GM19328 (cell line): ENCODE results near the gene CYSTM1.
"Not testable (repeated sequence)": the region's sequence is repeated elsewhere in the genome, so short reads cannot be mapped to it uniquely, and the experiment has no call there.

Source experiments
- ATAC-seq: cut with Tn5 transposase; IDR thresholded peaks from one replicate; pipeline ENCODE4 v1.9.1; 2021; ENCODE audit warnings: mild to moderate bottlenecking, moderate library complexity; ENCODE audit not compliant: unreplicated experiment

CYSTM1 gene

GRCh38 chr5:140148508-140148907 is 26.5 kb upstream of the CYSTM1 start:
- no peak for ATAC-seq

GRCh38 chr5:140150201-140150600 is 24.8 kb upstream of the CYSTM1 start:
- no peak for ATAC-seq

- ATAC-seq = no peak
Measured at GRCh38 chr5:140151144-140152021, 23.6 kb upstream of the CYSTM1 start.

- ATAC-seq = no peak
Measured at GRCh38 chr5:140152022-140152999, 22.7 kb upstream of the CYSTM1 start.

- no peak for ATAC-seq
Measured at GRCh38 chr5:140153255-140153654, 21.7 kb upstream of the CYSTM1 start.

GRCh38 chr5:140153905-140154304 is 21.1 kb upstream of the CYSTM1 start:
- no peak for ATAC-seq

- ATAC-seq = not testable (repeated sequence)
Measured at GRCh38 chr5:140154710-140155381, 20.1 kb upstream of the CYSTM1 start.

- ATAC-seq = peak; percentile 90
Measured at GRCh38 chr5:140157032-140157781, 17.8 kb upstream of the CYSTM1 start.

- no peak for ATAC-seq
Measured at GRCh38 chr5:140159014-140159927, 15.7 kb upstream of the CYSTM1 start.

- no peak for ATAC-seq
Measured at GRCh38 chr5:140162275-140162674, 12.7 kb upstream of the CYSTM1 start.

- ATAC-seq = no peak
Measured at GRCh38 chr5:140162781-140163180, 12.2 kb upstream of the CYSTM1 start.

GRCh38 chr5:140165101-140165922 is 9.7 kb upstream of the CYSTM1 start:
- ATAC-seq = no peak

- no peak for ATAC-seq
Measured at GRCh38 chr5:140165923-140166270, 9.1 kb upstream of the CYSTM1 start.

GRCh38 chr5:140166911-140167310 is 8.1 kb upstream of the CYSTM1 start:
- no peak for ATAC-seq

GRCh38 chr5:140168371-140168770 is 6.6 kb upstream of the CYSTM1 start:
- no peak for ATAC-seq

- ATAC-seq = no peak
Measured at GRCh38 chr5:140169410-140169809, 5.6 kb upstream of the CYSTM1 start.

GRCh38 chr5:140172483-140172882 is 2.5 kb upstream of the CYSTM1 start:
- no peak for ATAC-seq

GRCh38 chr5:140174014-140174413 is 974 bp upstream of the CYSTM1 start:
- no peak for ATAC-seq
